C4-2B (cell line): ENCODE data around the gene HLCS.

Source experiments
- H3K27ac ChIP-seq: fragments of 450-650 bp; 2 replicates; pipeline ENCODE4 v1.5.1; 2017
- CTCF ChIP-seq: fragments of 450-650 bp; conservative IDR thresholded peaks from 2 replicates; pipeline ENCODE4 v1.5.1; 2017; ENCODE audit warnings: mild to moderate bottlenecking
- ZFX ChIP-seq: fragments of 450-650 bp; IDR thresholded peaks from 2 replicates; pipeline ENCODE4 v1.6.1; 2017

HLCS gene

DNA sequence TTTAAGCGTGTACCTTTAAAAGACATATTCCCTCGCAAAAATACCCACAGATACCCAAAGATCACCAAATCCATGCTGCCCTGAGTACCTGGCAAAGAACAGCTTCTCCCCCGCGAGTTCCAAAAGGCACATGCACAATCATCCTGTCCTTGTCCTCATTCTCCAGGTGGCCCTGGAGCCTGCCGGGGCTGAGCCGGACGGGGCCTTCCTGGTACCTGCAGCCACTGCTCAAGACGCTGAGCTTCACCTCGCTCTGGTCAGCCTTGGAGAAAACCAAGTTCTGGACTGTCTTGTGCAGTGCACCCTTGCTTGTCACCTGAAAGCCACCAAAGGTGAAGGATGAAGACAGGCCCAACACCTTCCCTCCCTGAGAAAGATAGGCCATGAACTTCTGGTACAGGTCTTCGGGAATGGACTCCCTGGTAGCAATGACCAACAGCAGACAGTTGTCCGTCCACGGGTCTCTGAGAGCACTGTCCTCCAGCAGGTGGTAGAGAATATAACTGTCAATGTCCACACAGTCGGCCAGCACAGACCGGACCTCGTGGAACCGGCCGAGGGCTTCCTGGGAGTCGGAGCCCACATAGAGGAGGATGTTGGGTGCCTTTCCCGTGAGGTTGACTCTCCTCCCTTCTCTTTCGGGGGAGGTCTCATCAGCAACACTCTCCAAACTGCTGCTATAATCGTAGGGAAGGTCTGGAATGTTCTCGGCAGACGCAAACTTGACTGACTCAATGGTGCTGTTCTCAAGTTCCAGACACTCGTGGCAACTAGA is 29.9 kb downstream of the HLCS start:
- no peak overlapping the region for H3K27ac ChIP-seq
- TF ChIP-seq ZFX (no peak), CTCF (no peak)

DNA sequence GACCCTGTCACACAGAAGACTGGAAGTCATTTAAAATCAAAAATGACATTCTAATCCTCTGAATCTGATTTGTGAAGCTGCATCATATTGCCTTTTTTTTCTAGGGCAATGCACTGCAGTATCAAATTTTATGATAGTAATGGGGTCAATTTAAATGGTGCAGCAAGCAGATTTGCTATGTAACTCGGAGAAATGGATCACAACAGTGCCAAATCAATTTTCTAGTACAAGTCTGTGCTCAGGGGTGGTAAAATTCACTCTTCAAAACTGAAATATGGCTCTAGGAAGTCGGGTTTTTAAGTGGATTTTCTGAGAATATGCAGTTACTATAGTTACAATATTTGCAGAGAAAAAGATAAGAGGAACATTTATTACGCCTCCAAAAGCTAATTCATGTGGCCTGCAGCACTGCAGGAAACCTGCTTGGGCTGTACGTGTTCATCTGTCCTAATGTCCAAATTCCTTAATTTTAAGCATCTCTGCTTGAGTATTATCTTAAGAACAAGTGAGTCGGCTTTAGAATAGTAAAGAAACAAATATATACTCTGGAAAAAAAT is 31.5 kb downstream of the HLCS start:
- H3K27ac ChIP-seq = no peak overlapping the region
- no peak for TF ChIP-seq ZFX
- no peak for TF ChIP-seq CTCF

GRCh38 chr21:36932161-36932816 is 34.2 kb downstream of the HLCS start:
- TF ChIP-seq CTCF = no peak
- TF ChIP-seq ZFX = no peak
- H3K27ac ChIP-seq = no peak overlapping the region

GRCh38 chr21:36929622-36930021 is 36.8 kb downstream of the HLCS start:
- TF ChIP-seq ZFX (no peak), CTCF (no peak)
- no peak overlapping the region for H3K27ac ChIP-seq

DNA sequence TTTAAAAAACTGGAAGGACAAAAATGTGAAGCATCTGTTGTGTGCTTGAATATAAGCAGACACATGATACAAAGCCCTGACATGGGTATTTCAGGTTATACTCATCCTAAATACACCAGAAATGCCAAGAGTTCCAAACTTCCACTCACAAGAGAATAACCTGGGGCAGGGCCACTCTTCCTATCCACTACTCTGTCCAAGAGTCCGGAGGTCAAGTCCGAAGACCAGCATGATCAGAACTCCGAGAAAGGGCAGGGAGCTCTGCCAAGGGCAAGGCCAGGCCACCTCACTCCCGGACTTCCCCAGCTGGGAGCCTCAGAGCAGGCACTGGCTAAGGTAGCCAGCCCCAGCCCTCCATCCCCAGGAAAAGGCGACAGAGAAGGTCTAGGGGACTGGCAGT is 37.5 kb downstream of the HLCS start:
- TF ChIP-seq CTCF (no peak), ZFX (no peak)
- H3K27ac ChIP-seq = no peak overlapping the region

DNA sequence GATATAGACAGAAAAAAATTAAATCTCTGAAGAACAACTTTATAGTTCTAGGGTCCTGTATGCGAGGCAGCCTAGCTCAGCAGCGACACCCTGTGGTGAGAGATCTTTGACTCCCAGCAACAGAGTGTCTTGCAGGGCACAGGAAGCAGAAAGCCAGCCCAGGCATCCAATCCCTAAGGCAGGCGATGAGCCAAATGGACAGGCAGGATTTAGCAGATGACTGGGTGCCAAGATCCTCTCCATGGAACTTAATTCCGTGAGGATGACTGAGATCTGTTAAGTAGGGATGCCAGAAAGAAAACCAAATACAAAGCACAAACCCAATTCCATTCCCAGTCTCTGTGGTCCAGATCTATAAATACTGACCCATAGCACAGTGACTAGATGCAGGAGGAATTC is 38.8 kb downstream of the HLCS start:
- peak overlapping the region; percentile 17; the same call in 1 of the 2 replicates for H3K27ac ChIP-seq
- peak; percentile 94 for TF ChIP-seq CTCF
- TF ChIP-seq ZFX = no peak
